HEK293 (cell line): Measurements from ENCODE around the gene NLRC4.

Experiments used
- CTCF ChIA-PET: fragments of 350-600 bp; formaldehyde crosslinking; extraction: SDS; loops from one replicate; lab custom pipeline; 2021; ENCODE audit warnings: antibody characterized with exemption; lab: Yijun Ruan, JAX
- POLR2A ChIA-PET: fragments of 300-600 bp; formaldehyde crosslinking; extraction: SDS; loops from one replicate; lab custom pipeline; 2020; ENCODE audit warnings: antibody characterized with exemption, inconsistent platforms; lab: Yijun Ruan, JAX
- H3K27ac ChIP-seq: fragments of 200-500 bp; sonication (Bioruptor generic); 2 replicates; pipeline ENCODE4 v1.5.1; 2014; ENCODE audit warnings: low read depth, low read length, control low read depth, inconsistent platforms; ENCODE audit errors: extremely low read depth
- H3K36me3 ChIP-seq, 2 experiments: fragments of 200-500 bp in 1 of 2; sonication (Bioruptor generic) in 1 of 2; 1 replicate in 1 of 2; 2 replicates in 1 of 2; pipeline ENCODE4 v1.5.1; 2014 to 2017; ENCODE audit warnings: inconsistent platforms in 2 of 2, low read length in 2 of 2; ENCODE audit not compliant: control insufficient read depth in 2 of 2, insufficient read depth in 1 of 2
- H3K4me1 ChIP-seq: fragments of 200-500 bp; sonication (Bioruptor generic); 2 replicates; pipeline ENCODE4 v1.5.1; 2014; ENCODE audit warnings: mild to moderate bottlenecking, low read length, inconsistent platforms; ENCODE audit not compliant: control insufficient read depth, insufficient read depth
- H3K4me3 ChIP-seq: 2 replicates; pipeline ENCODE4 v1.5.1; 2011; ENCODE audit warnings: low read depth, mild to moderate bottlenecking, control low read depth, low read length, moderate library complexity
- H3K9me3 ChIP-seq: fragments of 200-500 bp; sonication (Bioruptor generic); 2 replicates; pipeline ENCODE4 v1.5.1; 2014; ENCODE audit warnings: low read depth, low read length, inconsistent platforms; ENCODE audit not compliant: control insufficient read depth, insufficient read depth
- FEZF1 ChIP-seq: fragments of 450-650 bp; formaldehyde crosslinking; IDR thresholded peaks from 2 replicates; pipeline ENCODE4 v1.5.1; 2016; ENCODE audit warnings: missing biosample characterization, missing genetic modification characterization
- KLF8 ChIP-seq: fragments of 450-650 bp; formaldehyde crosslinking; IDR thresholded peaks from 2 replicates; pipeline ENCODE4 v1.5.1; 2016; ENCODE audit warnings: missing biosample characterization, missing genetic modification characterization
- SALL2 ChIP-seq: fragments of 450-650 bp; formaldehyde crosslinking; IDR thresholded peaks from 2 replicates; pipeline ENCODE4 v1.5.0; 2017; ENCODE audit warnings: missing biosample characterization, mild to moderate bottlenecking, missing genetic modification characterization, borderline replicate concordance
- SP3 ChIP-seq: fragments of 450-650 bp; formaldehyde crosslinking; IDR thresholded peaks from 2 replicates; pipeline ENCODE4 v1.5.1; 2016; ENCODE audit warnings: missing biosample characterization, missing genetic modification characterization
- SP7 ChIP-seq: fragments of 450-650 bp; formaldehyde crosslinking; IDR thresholded peaks from 2 replicates; pipeline ENCODE4 v1.5.1; 2016; ENCODE audit warnings: missing biosample characterization, missing genetic modification characterization
- ZBTB20 ChIP-seq: fragments of 450-650 bp; formaldehyde crosslinking; IDR thresholded peaks from 2 replicates; pipeline ENCODE4 v1.5.1; 2016; ENCODE audit warnings: missing biosample characterization, missing genetic modification characterization
- ZBTB21 ChIP-seq: fragments of 450-650 bp; formaldehyde crosslinking; IDR thresholded peaks from 2 replicates; pipeline ENCODE4 v1.5.1; 2017; ENCODE audit warnings: missing biosample characterization, missing genetic modification characterization
- ZFP37 ChIP-seq: fragments of 450-650 bp; formaldehyde crosslinking; IDR thresholded peaks from 2 replicates; pipeline ENCODE4 v1.5.1; 2016; ENCODE audit warnings: missing biosample characterization, missing genetic modification characterization
- ZNF2 ChIP-seq: fragments of 450-650 bp; formaldehyde crosslinking; IDR thresholded peaks from 2 replicates; pipeline ENCODE4 v1.5.1; 2016; ENCODE audit warnings: missing biosample characterization, missing genetic modification characterization
- ZNF341 ChIP-seq: fragments of 450-650 bp; formaldehyde crosslinking; IDR thresholded peaks from 2 replicates; pipeline ENCODE4; 2016; ENCODE audit warnings: low read depth, missing biosample characterization, missing genetic modification characterization
- ZNF354C ChIP-seq: fragments of 450-650 bp; formaldehyde crosslinking; IDR thresholded peaks from 2 replicates; pipeline ENCODE4 v1.5.1; 2016; ENCODE audit warnings: missing biosample characterization, missing genetic modification characterization, low read depth, borderline replicate concordance
- ZNF37A ChIP-seq: fragments of 450-650 bp; IDR thresholded peaks from 2 replicates; pipeline ENCODE4 v1.5.1; 2018; ENCODE audit warnings: missing biosample characterization, missing genetic modification characterization
- ZNF600 ChIP-seq: fragments of 450-650 bp; formaldehyde crosslinking; IDR thresholded peaks from 2 replicates; pipeline ENCODE4 v1.5.1; 2016; ENCODE audit warnings: missing biosample characterization, missing genetic modification characterization
- ZNF623 ChIP-seq: fragments of 450-650 bp; formaldehyde crosslinking; IDR thresholded peaks from 2 replicates; pipeline ENCODE4 v1.5.1; 2016; ENCODE audit warnings: missing biosample characterization, missing genetic modification characterization
- ZNF629 ChIP-seq: fragments of 450-650 bp; formaldehyde crosslinking; IDR thresholded peaks from 2 replicates; pipeline ENCODE4 v1.5.1; 2017; ENCODE audit warnings: missing biosample characterization, missing genetic modification characterization
- ZNF664 ChIP-seq: fragments of 450-650 bp; formaldehyde crosslinking; IDR thresholded peaks from 2 replicates; pipeline ENCODE4 v1.5.1; 2016; ENCODE audit warnings: missing biosample characterization, missing genetic modification characterization
- ZNF677 ChIP-seq: fragments of 450-650 bp; IDR thresholded peaks from 2 replicates; pipeline ENCODE4 v1.5.0; 2018; ENCODE audit warnings: missing biosample characterization, mild to moderate bottlenecking, missing genetic modification characterization, moderate library complexity
- ZNF701 ChIP-seq: fragments of 450-650 bp; formaldehyde crosslinking; IDR thresholded peaks from 2 replicates; pipeline ENCODE4 v1.5.1; 2016; ENCODE audit warnings: missing biosample characterization, missing genetic modification characterization
- ZNF791 ChIP-seq: fragments of 450-650 bp; formaldehyde crosslinking; IDR thresholded peaks from 2 replicates; pipeline ENCODE4 v1.5.1; 2016; ENCODE audit warnings: missing biosample characterization, missing genetic modification characterization
- TF ChIP-seq, protein P1 (sequence below): fragments of 450-650 bp; formaldehyde crosslinking; IDR thresholded peaks from 2 replicates; pipeline ENCODE4 v1.5.1; 2016; ENCODE audit warnings: missing biosample characterization, missing genetic modification characterization, borderline replicate concordance
- TF ChIP-seq, protein P2 (sequence below): fragments of 450-650 bp; formaldehyde crosslinking; IDR thresholded peaks from 2 replicates; pipeline ENCODE4 v1.5.1; 2016; ENCODE audit warnings: missing biosample characterization, missing genetic modification characterization

NLRC4 gene

DNA sequence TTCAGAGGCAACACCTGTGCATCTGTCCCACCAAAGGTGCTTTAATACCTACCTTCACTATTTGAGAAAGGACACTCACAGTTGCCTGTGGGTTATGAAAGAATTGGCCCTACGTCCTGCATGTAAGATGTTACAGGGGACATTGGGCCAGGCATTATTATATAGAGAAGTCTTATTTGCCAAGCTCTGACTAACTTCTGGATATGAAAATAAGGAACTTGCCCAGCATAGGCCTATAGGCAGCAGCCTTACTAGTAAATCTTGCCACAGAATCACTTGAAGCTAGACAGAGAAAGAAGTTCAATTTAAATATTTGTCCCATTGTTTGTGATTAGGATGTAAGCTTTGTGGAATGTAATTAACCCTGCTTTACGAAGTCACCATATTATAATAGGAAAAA, 41.7 kb downstream of the NLRC4 start:
- CTCF ChIA-PET = interaction anchor here (1.5 kb wide), 1 partner anchor 12 kb away, joined by 5 read pairs; no protein-coding TSS in a partner anchor
- TF ChIP-seq SP7 (tag by site-specific recombination) = no peak
- no peak for TF ChIP-seq SP3 (tag by site-specific recombination)
- no peak for TF ChIP-seq ZBTB21
- TF ChIP-seq KLF8 = no peak
- TF ChIP-seq ZNF623 (tag by site-specific recombination) = no peak
- TF ChIP-seq ZNF2 (tag by site-specific recombination) = no peak
- TF ChIP-seq ZNF37A (tag by site-specific recombination) = no peak
- TF ChIP-seq ZFP37 = no peak
- no peak for TF ChIP-seq ZNF600 (tag by site-specific recombination)
- no peak for TF ChIP-seq ZBTB20 (tag by site-specific recombination)
- TF ChIP-seq SALL2 (tag by site-specific recombination) = no peak
- TF ChIP-seq, protein P1, sequence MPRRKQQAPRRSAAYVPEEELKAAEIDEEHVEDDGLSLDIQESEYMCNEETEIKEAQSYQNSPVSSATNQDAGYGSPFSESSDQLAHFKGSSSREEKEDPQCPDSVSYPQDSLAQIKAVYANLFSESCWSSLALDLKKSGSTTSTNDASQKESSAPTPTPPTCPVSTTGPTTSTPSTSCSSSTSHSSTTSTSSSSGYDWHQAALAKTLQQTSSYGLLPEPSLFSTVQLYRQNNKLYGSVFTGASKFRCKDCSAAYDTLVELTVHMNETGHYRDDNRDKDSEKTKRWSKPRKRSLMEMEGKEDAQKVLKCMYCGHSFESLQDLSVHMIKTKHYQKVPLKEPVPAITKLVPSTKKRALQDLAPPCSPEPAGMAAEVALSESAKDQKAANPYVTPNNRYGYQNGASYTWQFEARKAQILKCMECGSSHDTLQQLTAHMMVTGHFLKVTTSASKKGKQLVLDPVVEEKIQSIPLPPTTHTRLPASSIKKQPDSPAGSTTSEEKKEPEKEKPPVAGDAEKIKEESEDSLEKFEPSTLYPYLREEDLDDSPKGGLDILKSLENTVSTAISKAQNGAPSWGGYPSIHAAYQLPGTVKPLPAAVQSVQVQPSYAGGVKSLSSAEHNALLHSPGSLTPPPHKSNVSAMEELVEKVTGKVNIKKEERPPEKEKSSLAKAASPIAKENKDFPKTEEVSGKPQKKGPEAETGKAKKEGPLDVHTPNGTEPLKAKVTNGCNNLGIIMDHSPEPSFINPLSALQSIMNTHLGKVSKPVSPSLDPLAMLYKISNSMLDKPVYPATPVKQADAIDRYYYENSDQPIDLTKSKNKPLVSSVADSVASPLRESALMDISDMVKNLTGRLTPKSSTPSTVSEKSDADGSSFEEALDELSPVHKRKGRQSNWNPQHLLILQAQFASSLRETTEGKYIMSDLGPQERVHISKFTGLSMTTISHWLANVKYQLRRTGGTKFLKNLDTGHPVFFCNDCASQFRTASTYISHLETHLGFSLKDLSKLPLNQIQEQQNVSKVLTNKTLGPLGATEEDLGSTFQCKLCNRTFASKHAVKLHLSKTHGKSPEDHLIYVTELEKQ (tag by site-specific recombination) = no peak
- no peak for TF ChIP-seq ZNF677
- TF ChIP-seq ZNF664 (tag by site-specific recombination) = no peak
- TF ChIP-seq ZNF629 (tag by site-specific recombination) = no peak
- TF ChIP-seq ZNF791 = no peak
- TF ChIP-seq, protein P2, sequence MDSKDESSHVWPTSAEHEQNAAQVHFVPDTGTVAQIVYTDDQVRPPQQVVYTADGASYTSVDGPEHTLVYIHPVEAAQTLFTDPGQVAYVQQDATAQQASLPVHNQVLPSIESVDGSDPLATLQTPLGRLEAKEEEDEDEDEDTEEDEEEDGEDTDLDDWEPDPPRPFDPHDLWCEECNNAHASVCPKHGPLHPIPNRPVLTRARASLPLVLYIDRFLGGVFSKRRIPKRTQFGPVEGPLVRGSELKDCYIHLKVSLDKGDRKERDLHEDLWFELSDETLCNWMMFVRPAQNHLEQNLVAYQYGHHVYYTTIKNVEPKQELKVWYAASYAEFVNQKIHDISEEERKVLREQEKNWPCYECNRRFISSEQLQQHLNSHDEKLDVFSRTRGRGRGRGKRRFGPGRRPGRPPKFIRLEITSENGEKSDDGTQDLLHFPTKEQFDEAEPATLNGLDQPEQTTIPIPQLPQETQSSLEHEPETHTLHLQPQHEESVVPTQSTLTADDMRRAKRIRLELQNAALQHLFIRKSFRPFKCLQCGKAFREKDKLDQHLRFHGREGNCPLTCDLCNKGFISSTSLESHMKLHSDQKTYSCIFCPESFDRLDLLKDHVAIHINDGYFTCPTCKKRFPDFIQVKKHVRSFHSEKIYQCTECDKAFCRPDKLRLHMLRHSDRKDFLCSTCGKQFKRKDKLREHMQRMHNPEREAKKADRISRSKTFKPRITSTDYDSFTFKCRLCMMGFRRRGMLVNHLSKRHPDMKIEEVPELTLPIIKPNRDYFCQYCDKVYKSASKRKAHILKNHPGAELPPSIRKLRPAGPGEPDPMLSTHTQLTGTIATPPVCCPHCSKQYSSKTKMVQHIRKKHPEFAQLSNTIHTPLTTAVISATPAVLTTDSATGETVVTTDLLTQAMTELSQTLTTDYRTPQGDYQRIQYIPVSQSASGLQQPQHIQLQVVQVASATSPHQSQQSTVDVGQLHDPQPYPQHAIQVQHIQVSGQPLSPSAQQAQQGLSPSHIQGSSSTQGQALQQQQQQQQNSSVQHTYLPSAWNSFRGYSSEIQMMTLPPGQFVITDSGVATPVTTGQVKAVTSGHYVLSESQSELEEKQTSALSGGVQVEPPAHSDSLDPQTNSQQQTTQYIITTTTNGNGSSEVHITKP (tag by site-specific recombination) = no peak
- no peak for TF ChIP-seq ZNF354C (tag by site-specific recombination)
- TF ChIP-seq FEZF1 (tag by site-specific recombination) = no peak
- no peak for TF ChIP-seq ZNF341 (tag by site-specific recombination)
- TF ChIP-seq, all 188 proteins: peak for 0
- H3K27ac ChIP-seq = no peak overlapping the region
- no peaks in the 10 kb centered on the region for H3K9me3 ChIP-seq
- POLR2A ChIA-PET = interaction anchor here (0.5 kb wide), 1 partner anchor 59 kb away, joined by 4 read pairs; no protein-coding TSS in a partner anchor
- H3K4me1 ChIP-seq = no peaks in the 10 kb centered on the region
- no peak overlapping the region for H3K4me3 ChIP-seq
- peaks cover 25 to 53% of the 10 kb centered on the region in 2 experiments for H3K36me3 ChIP-seq

DNA sequence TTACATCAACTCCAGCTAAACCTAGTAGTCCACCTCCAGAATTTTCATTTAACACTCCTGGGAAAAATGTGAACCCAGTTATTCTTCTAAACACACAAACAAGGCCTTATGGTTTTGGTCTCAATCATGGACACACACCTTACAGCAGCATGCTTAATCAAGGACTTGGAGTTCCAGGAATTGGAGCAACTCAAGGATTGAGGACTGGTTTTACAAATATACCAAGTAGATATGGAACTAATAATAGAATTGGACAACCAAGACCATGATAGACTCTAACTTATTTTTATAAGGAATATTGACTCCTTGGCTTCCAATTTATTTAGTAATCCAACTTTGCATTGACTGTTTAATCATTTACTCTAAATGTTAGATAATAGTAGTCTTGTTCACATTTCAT, 44.2 kb downstream of the NLRC4 start:
- Histone ChIP-seq H3K9me3 (no peaks in the 10 kb centered on the region), H3K4me3 (no peak overlapping the region), H3K36me3 (peaks cover 33 to 43% of the 10 kb centered on the region in 2 experiments), H3K27ac (no peak overlapping the region), H3K4me1 (no peaks in the 10 kb centered on the region)
- ChIA-PET CTCF (no interaction called here), POLR2A (no interaction called here)
- TF ChIP-seq ZNF701 (tag by site-specific recombination) = no peak
